ENCODE measurements around the gene PRRT4.

DNA sequence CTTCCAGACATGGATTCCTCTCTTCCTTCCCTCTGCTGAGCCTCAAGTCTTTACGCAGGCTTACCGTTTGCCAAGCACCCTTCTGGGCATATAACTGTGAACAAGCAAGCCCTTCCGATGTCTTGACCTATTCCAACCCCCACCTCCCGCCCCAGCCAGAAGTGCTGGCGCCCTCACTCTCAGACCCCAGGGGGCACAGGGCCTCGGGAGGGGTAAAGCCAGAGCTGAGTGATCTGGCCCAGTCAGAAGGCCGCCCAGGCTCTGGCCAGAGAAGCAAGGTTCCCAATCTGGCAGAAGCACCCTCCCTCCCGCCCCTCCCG lies 1.2 kb downstream of the PRRT4 start:
- TF ChIP-seq CTCF (IDR thresholded peaks at IDR 0.05), result no peak
- no peak for TF ChIP-seq ZFX (IDR thresholded peaks at IDR 0.05; ENCODE audit: borderline replicate concordance)

All from 22Rv1 (cell line).